ENCODE data around the gene C10orf95.

The C10orf95 gene

GRCh38 chr10:102405108-102405571 lies 46.2 kb downstream of the C10orf95 start:
- in situ Hi-C loops (cut with MboI; ENCODE audit: low sequenced_read_pairs), result no loop called here

- in situ Hi-C loops (cut with MboI; ENCODE audit: low sequenced_read_pairs), result no loop called here
Observed at GRCh38 chr10:102404361-102405107, 46.8 kb downstream of the C10orf95 start.

- in situ Hi-C loops (cut with MboI; ENCODE audit: low sequenced_read_pairs), result no loop called here
Observed at GRCh38 chr10:102403115-102403514, 48.2 kb downstream of the C10orf95 start.

GRCh38 chr10:102402512-102402896 lies 48.8 kb downstream of the C10orf95 start:
- in situ Hi-C loops (cut with MboI; ENCODE audit: low sequenced_read_pairs), result no loop called here

GRCh38 chr10:102401735-102402511 lies 49.4 kb downstream of the C10orf95 start:
- in situ Hi-C loops (cut with MboI; ENCODE audit: low sequenced_read_pairs), result no loop called here

- in situ Hi-C loops (cut with MboI; ENCODE audit: low sequenced_read_pairs), result no loop called here
Observed at GRCh38 chr10:102401342-102401654, 50.0 kb downstream of the C10orf95 start.

GRCh38 chr10:102400598-102401341 lies 50.6 kb downstream of the C10orf95 start:
- in situ Hi-C loops (cut with MboI; ENCODE audit: low sequenced_read_pairs), result no loop called here

GRCh38 chr10:102400076-102400475 lies 51.3 kb downstream of the C10orf95 start:
- in situ Hi-C loops (cut with MboI; ENCODE audit: low sequenced_read_pairs), result no loop called here
